ENCODE measurements around the gene ENOX1. TPM values are rescaled to one million over a fixed set of nuclear protein-coding genes. Genes with fewer than 3 reads are reported as not detected.

Gene ENOX1
- total RNA-seq, 2 donors from 2014 or later, result 0.78 to 4.3 TPM

GRCh38 chr13:43805071-43805468 is 18.3 kb upstream of the ENOX1 start:
- TF ChIP-seq POLR2A (IDR thresholded peaks at IDR 0.05), result no peak
- TF ChIP-seq CTCF (IDR thresholded peaks at IDR 0.05), result no peak
- no peak overlapping the region for H3K27ac ChIP-seq

DNA sequence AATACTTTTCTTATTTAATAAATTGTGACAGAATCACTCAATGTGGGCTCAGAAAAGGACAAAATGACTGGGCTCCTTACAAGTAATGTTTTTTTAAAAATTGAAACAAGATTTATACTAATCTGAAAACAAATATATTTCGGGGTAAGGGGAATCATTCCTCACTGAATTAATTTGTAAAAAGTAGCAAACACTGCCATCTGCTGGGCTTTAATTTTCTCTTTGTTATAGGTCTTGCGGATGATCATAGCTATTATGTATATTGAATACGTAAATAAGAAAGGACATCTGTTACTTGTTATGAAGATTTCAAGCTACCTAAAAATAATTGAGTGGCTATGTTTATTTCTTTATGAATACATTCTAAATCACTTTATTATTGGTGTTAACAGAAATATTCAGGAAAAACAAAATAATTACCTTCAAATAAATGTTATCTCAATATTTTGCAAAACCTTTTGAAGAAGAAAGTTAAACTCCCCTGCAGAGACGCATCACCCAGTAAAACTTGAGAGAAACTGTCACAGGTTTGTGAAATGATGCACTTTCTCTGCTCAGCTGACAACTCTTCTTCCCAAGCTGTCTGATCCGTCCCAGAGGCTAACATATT is 17.8 kb upstream of the ENOX1 start:
- DNase-seq (peak in 2 of 4 donors; percentile 15 to 29), ATAC-seq (no peak)
- H3K27ac ChIP-seq, result no peak overlapping the region
- H3K36me3 ChIP-seq (replicated peaks in 1 of 2; ENCODE audit: insufficient read depth in 1 of 2, low read depth in 2 of 2), result no peaks in the 10 kb centered on the region
- H3K4me1 ChIP-seq, result no peaks in the 10 kb centered on the region
- intact Hi-C loops (cut with DNase I), result loop anchor here (10.0 kb wide), 1 partner anchor 500 kb away; no protein-coding TSS in a partner anchor
- H3K27me3 ChIP-seq, result no peaks in the 10 kb centered on the region
- WGBS, 2 donors, result 17% methylated on average over 5 of the region's 5 CpGs
- no peak overlapping the region for H3K4me3 ChIP-seq
- no peaks in the 10 kb centered on the region for H3K9me3 ChIP-seq
- TF ChIP-seq POLR2A (IDR thresholded peaks at IDR 0.05) (no peak), CTCF (IDR thresholded peaks at IDR 0.05) (peak; percentile 22 to 69 (median 56))

More at GRCh38 chr13:43805071-43805468, 18.3 kb upstream of the ENOX1 start:
- ATAC-seq (no peak), DNase-seq (no peak)
- H3K27me3 ChIP-seq, result no peaks in the 10 kb centered on the region
- intact Hi-C loops (cut with DNase I), result loop anchor here (10.0 kb wide), 1 partner anchor 500 kb away; no protein-coding TSS in a partner anchor
- H3K4me1 ChIP-seq, result no peaks in the 10 kb centered on the region
- H3K36me3 ChIP-seq (replicated peaks in 1 of 2; ENCODE audit: insufficient read depth in 1 of 2, low read depth in 2 of 2), result no peaks in the 10 kb centered on the region
- H3K4me3 ChIP-seq, result no peak overlapping the region
- WGBS, 2 donors, result 24 to 37% methylated on average over 3 of the region's 3 CpGs
- no peaks in the 10 kb centered on the region for H3K9me3 ChIP-seq

DNA sequence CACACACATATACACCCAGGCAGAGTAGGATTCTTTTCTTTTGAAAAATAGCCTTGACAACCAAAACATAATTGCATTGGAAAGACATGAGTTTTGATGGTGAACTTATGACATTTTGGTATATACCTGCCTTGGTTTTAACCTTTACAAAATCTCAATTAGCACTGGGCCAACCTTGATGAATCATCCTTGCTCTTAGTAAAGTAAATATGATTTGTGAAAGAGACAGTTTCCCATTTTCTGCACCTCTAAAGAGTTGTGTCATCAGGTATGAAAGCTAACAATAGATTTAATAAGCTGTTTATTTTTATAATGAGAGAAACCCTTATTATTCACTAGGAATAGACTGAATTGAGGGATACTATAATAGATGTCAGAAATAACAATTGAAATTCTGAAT is 15.7 kb upstream of the ENOX1 start:
- intact Hi-C loops (cut with DNase I), result loop anchor here (10.0 kb wide), 1 partner anchor 498 kb away; no protein-coding TSS in a partner anchor
- Histone ChIP-seq H3K36me3 (replicated peaks in 1 of 2; ENCODE audit: insufficient read depth in 1 of 2, low read depth in 2 of 2) (no peaks in the 10 kb centered on the region), H3K27me3 (no peaks in the 10 kb centered on the region), H3K9me3 (no peaks in the 10 kb centered on the region), H3K27ac (no peak overlapping the region), H3K4me1 (no peaks in the 10 kb centered on the region), H3K4me3 (no peak overlapping the region)
- no peak for TF ChIP-seq CTCF (IDR thresholded peaks at IDR 0.05)
- TF ChIP-seq POLR2A (IDR thresholded peaks at IDR 0.05), result no peak
- ATAC-seq (no peak), DNase-seq (no peak)

DNA sequence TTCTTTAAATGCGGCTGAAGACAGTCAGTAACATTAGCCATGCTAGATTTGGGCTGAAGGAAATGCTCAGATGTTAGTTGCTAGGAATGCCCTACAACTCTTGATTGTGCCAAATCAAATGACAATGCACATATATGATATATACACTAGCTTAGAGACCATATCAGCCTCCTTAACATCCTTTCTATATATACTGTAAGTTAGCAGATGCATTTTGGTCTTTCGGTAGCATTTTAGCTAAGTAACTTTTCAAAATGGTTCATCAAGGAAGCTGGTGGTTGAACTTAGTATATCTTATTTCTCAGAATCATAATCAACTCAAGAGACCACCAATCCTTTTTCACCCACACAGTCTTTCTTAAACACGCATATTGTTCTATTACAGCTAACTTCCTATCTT is 14.1 kb upstream of the ENOX1 start:
- no peaks in the 10 kb centered on the region for H3K4me1 ChIP-seq
- DNase-seq, result no peak
- no peaks in the 10 kb centered on the region for H3K36me3 ChIP-seq (replicated peaks in 1 of 2; ENCODE audit: insufficient read depth in 1 of 2, low read depth in 2 of 2)
- ATAC-seq, result no peak
- intact Hi-C loops (cut with DNase I), result loop anchor here (10.0 kb wide), 1 partner anchor 496 kb away; no protein-coding TSS in a partner anchor
- no peak for TF ChIP-seq POLR2A (IDR thresholded peaks at IDR 0.05)
- TF ChIP-seq CTCF (IDR thresholded peaks at IDR 0.05), result no peak
- no peaks in the 10 kb centered on the region for H3K9me3 ChIP-seq
- no peak overlapping the region for H3K4me3 ChIP-seq
- WGBS, 2 donors, result 61 to 64% methylated on average over 3 of the region's 3 CpGs
- H3K27me3 ChIP-seq, result no peaks in the 10 kb centered on the region
- no peak overlapping the region for H3K27ac ChIP-seq

DNA sequence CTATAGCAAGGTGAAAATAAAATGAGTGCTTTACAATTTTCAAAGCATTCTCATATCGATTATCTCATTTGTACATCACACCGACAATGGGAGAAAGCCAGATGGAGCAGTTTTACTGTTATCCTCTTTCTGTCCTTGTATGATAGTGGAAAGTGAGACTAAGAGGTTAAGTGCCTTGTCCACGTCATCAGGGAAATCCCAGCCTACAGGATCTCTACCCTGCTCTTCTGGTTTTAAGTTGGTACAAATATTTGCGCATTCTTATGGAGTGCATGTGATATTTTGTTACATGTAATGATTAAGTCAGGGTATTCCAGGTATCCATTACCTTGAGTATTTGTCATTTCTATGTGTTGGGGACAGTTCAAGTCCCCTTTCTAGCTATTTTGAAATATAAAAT is 12.4 kb upstream of the ENOX1 start:
- Histone ChIP-seq H3K4me1 (no peaks in the 10 kb centered on the region), H3K9me3 (no peaks in the 10 kb centered on the region), H3K27ac (no peak overlapping the region), H3K27me3 (no peaks in the 10 kb centered on the region), H3K36me3 (replicated peaks in 1 of 2; ENCODE audit: insufficient read depth in 1 of 2, low read depth in 2 of 2) (no peaks in the 10 kb centered on the region), H3K4me3 (no peak overlapping the region)
- DNase-seq (no peak), ATAC-seq (no peak)
- intact Hi-C loops (cut with DNase I), result no loop called here
- WGBS, 2 donors, result 50 to 69% methylated on average over 4 of the region's 4 CpGs
- TF ChIP-seq CTCF (IDR thresholded peaks at IDR 0.05) (no peak), POLR2A (IDR thresholded peaks at IDR 0.05) (no peak)
